GM23248 (cell line): ENCODE measurements around the gene PTPRF.

ENCODE experiments used
- EZH2 ChIP-seq: fragments of 200-600 bp; sonication (generic); IDR thresholded peaks from 2 replicates; pipeline ENCODE4 v1.6.1; 2018; ENCODE audit warnings: antibody characterized with exemption, mild to moderate bottlenecking; ENCODE audit not compliant: insufficient read depth, poor library complexity, severe bottlenecking
- EZH2phosphoT487 ChIP-seq: fragments of 200-600 bp; sonication (generic); IDR thresholded peaks from 2 replicates; pipeline ENCODE4 v1.6.1; 2018; ENCODE audit warnings: antibody characterized with exemption, moderate library complexity, mild to moderate bottlenecking, low read depth; ENCODE audit not compliant: insufficient read depth

GRCh38 chr1:43549921-43550597, 19.4 kb downstream of the PTPRF start:
- TF ChIP-seq EZH2phosphoT487 (no peak), EZH2 (no peak)
